ENCODE measurements around the gene VSIG2.

VSIG2 gene

GRCh38 chr11:124747406-124748099 is 4.5 kb downstream of the VSIG2 start:
- no peak overlapping the region for H2AFZ ChIP-seq (ENCODE audit: low read depth, low read length)
- H2BK5ac ChIP-seq (ENCODE audit: low read depth, low read length, poor library complexity, severe bottlenecking) = no peak overlapping the region
- 19% methylated on average over 14 of the region's 14 CpGs for WGBS
- H2AK5ac ChIP-seq (ENCODE audit: low read length, severe bottlenecking) = no peak overlapping the region
- H3K14ac ChIP-seq (ENCODE audit: low read length in 2 of 2) = no peak overlapping the region
- H2BK120ac ChIP-seq (ENCODE audit: low read depth, low read length) = no peak overlapping the region
- no peak overlapping the region for H3K9ac ChIP-seq (ENCODE audit: low read length)
- H4K91ac ChIP-seq (ENCODE audit: low read length) = no peak overlapping the region
- H3K9me3 ChIP-seq (ENCODE audit: control insufficient read depth, low read length) = peaks cover 2% of the 10 kb centered on the region
- no peaks in the 10 kb centered on the region for H3K36me3 ChIP-seq (ENCODE audit: control insufficient read depth in 1 of 2, insufficient read depth in 2 of 2, low read depth in 1 of 2, low read length in 2 of 2)
- H2BK12ac ChIP-seq (ENCODE audit: low read length in 2 of 2) = no peak overlapping the region
- H3K4me2 ChIP-seq (ENCODE audit: low read length, poor library complexity, severe bottlenecking) = no peak overlapping the region
- peaks cover 64 to 98% of the 10 kb centered on the region in 2 experiments for H3K27me3 ChIP-seq (ENCODE audit: control insufficient read depth in 1 of 2, insufficient read depth in 1 of 2, low read length in 2 of 2)
- H3K4me3 ChIP-seq (ENCODE audit: insufficient read depth in 1 of 2, low read depth in 1 of 2, low read length in 2 of 2) = no peak overlapping the region
- peaks cover 33% of the 10 kb centered on the region for H3K4me1 ChIP-seq (ENCODE audit: control insufficient read depth, insufficient read depth, low read depth, low read length)
- no peak for DNase-seq
- no peak overlapping the region for H3K18ac ChIP-seq (ENCODE audit: low read depth in 1 of 2, low read length in 2 of 2)
- no peak overlapping the region for H2BK15ac ChIP-seq (ENCODE audit: low read depth, poor library complexity, severe bottlenecking)
- no peaks in the 10 kb centered on the region for H3K79me1 ChIP-seq (replicated peaks; ENCODE audit: low read length, poor library complexity, severe bottlenecking)
- H3K27ac ChIP-seq (ENCODE audit: low read length, poor library complexity, severe bottlenecking) = no peak overlapping the region
- H4K8ac ChIP-seq (ENCODE audit: low read length) = no peak overlapping the region
- H3K4ac ChIP-seq (ENCODE audit: low read depth in 1 of 2, low read length in 2 of 2) = no peak overlapping the region
- no peak overlapping the region for H3K23ac ChIP-seq (ENCODE audit: low read length in 2 of 2)

- Histone ChIP-seq H3K36me3 (ENCODE audit: control insufficient read depth in 1 of 2, insufficient read depth in 2 of 2, low read depth in 1 of 2, low read length in 2 of 2) (no peaks in the 10 kb centered on the region), H3K23ac (ENCODE audit: low read length in 2 of 2) (peak overlapping the region in 1 of 2 experiments; percentile 80), H3K79me1 (replicated peaks; ENCODE audit: low read length, poor library complexity, severe bottlenecking) (no peaks in the 10 kb centered on the region), H3K27me3 (ENCODE audit: control insufficient read depth in 1 of 2, insufficient read depth in 1 of 2, low read length in 2 of 2) (peaks cover 64 to 98% of the 10 kb centered on the region in 2 experiments), H2BK12ac (ENCODE audit: low read length in 2 of 2) (no peak overlapping the region), H3K9me3 (ENCODE audit: control insufficient read depth, low read length) (peaks cover 2% of the 10 kb centered on the region), H3K18ac (ENCODE audit: low read depth in 1 of 2, low read length in 2 of 2) (no peak overlapping the region), H3K4ac (ENCODE audit: low read depth in 1 of 2, low read length in 2 of 2) (no peak overlapping the region), H4K91ac (ENCODE audit: low read length) (no peak overlapping the region), H3K9ac (ENCODE audit: low read length) (peak overlapping the region; percentile 32), H2BK120ac (ENCODE audit: low read depth, low read length) (no peak overlapping the region), H2BK5ac (ENCODE audit: low read depth, low read length, poor library complexity, severe bottlenecking) (no peak overlapping the region), H3K27ac (ENCODE audit: low read length, poor library complexity, severe bottlenecking) (no peak overlapping the region), H2AFZ (ENCODE audit: low read depth, low read length) (peak overlapping the region; percentile 78), H2AK5ac (ENCODE audit: low read length, severe bottlenecking) (no peak overlapping the region), H4K8ac (ENCODE audit: low read length) (no peak overlapping the region), H3K4me3 (ENCODE audit: insufficient read depth in 1 of 2, low read depth in 1 of 2, low read length in 2 of 2) (peak overlapping the region; percentile 46 to 78), H2BK15ac (ENCODE audit: low read depth, poor library complexity, severe bottlenecking) (no peak overlapping the region), H3K4me2 (ENCODE audit: low read length, poor library complexity, severe bottlenecking) (peak overlapping the region; percentile 94), H3K4me1 (ENCODE audit: control insufficient read depth, insufficient read depth, low read depth, low read length) (peaks cover 29% of the 10 kb centered on the region), H3K14ac (ENCODE audit: low read length in 2 of 2) (no peak overlapping the region)
- DNase-seq = peak; percentile 74
- WGBS = under 1% methylated on average over 32 of the region's 37 CpGs
These were observed 5.3 kb downstream of the VSIG2 start for GRCh38 chr11:124746621-124747243.

- Histone ChIP-seq H3K9me3 (ENCODE audit: control insufficient read depth, low read length) (peaks cover 2% of the 10 kb centered on the region), H3K27me3 (ENCODE audit: control insufficient read depth in 1 of 2, insufficient read depth in 1 of 2, low read length in 2 of 2) (peaks cover 64 to 98% of the 10 kb centered on the region in 2 experiments), H3K4me2 (ENCODE audit: low read length, poor library complexity, severe bottlenecking) (peak overlapping the region; percentile 94), H3K36me3 (ENCODE audit: control insufficient read depth in 1 of 2, insufficient read depth in 2 of 2, low read depth in 1 of 2, low read length in 2 of 2) (no peaks in the 10 kb centered on the region), H2BK5ac (ENCODE audit: low read depth, low read length, poor library complexity, severe bottlenecking) (no peak overlapping the region), H3K79me1 (replicated peaks; ENCODE audit: low read length, poor library complexity, severe bottlenecking) (no peaks in the 10 kb centered on the region), H3K9ac (ENCODE audit: low read length) (peak overlapping the region; percentile 32), H2AFZ (ENCODE audit: low read depth, low read length) (peak overlapping the region; percentile 78), H3K14ac (ENCODE audit: low read length in 2 of 2) (no peak overlapping the region), H3K4me1 (ENCODE audit: control insufficient read depth, insufficient read depth, low read depth, low read length) (peaks cover 29% of the 10 kb centered on the region), H3K4ac (ENCODE audit: low read depth in 1 of 2, low read length in 2 of 2) (no peak overlapping the region), H2AK5ac (ENCODE audit: low read length, severe bottlenecking) (no peak overlapping the region), H3K18ac (ENCODE audit: low read depth in 1 of 2, low read length in 2 of 2) (no peak overlapping the region), H4K8ac (ENCODE audit: low read length) (no peak overlapping the region), H4K91ac (ENCODE audit: low read length) (no peak overlapping the region), H3K27ac (ENCODE audit: low read length, poor library complexity, severe bottlenecking) (no peak overlapping the region), H2BK15ac (ENCODE audit: low read depth, poor library complexity, severe bottlenecking) (peak overlapping the region; percentile 12), H2BK12ac (ENCODE audit: low read length in 2 of 2) (no peak overlapping the region), H3K23ac (ENCODE audit: low read length in 2 of 2) (peak overlapping the region in 1 of 2 experiments; percentile 84), H3K4me3 (ENCODE audit: insufficient read depth in 1 of 2, low read depth in 1 of 2, low read length in 2 of 2) (peak overlapping the region; percentile 46 to 78), H2BK120ac (ENCODE audit: low read depth, low read length) (no peak overlapping the region)
- WGBS = 1% methylated on average over 38 of the region's 41 CpGs
- DNase-seq = no peak
These were observed 6.0 kb downstream of the VSIG2 start for GRCh38 chr11:124745835-124746620.
